Measurements from ENCODE around the gene PCID2.

DNA sequence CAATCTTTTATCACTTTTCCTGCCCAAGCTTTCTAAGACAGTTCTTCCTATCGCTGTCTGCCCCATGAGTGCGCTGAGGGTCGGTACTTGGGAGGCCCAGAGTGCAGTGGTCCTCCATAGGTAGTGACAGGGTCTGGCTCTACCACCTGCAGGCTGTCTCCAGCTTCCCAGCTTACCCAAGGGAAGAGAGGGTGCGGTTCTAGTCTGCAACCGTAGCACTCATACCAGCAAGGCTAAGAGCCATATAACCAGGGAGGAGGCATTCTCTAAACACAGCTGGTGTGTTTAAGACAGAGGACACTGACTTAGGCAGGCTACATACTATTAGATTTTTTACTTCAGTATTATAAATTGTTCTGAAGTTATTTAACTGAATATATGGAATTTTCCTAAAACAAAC, 41.8 kb downstream of the PCID2 start:
- TF ChIP-seq ZNF274 (IDR thresholded peaks at IDR 0.05; ENCODE audit: low read depth, low read length): no peak
- no peak for TF ChIP-seq YY1 (IDR thresholded peaks at IDR 0.05; ENCODE audit: insufficient read depth, insufficient read length)
